Measurements from ENCODE around the gene BSCL2. TPM values are rescaled to one million over a fixed set of nuclear protein-coding genes. Genes with fewer than 3 reads are reported as not detected.

The BSCL2 gene
- total and polyA plus RNA-seq, 2 of the 13 experiments (the other 11 are each of a cell fraction or from before 2014, with no cell fraction given), result 19.5 to 21.1 TPM

DNA sequence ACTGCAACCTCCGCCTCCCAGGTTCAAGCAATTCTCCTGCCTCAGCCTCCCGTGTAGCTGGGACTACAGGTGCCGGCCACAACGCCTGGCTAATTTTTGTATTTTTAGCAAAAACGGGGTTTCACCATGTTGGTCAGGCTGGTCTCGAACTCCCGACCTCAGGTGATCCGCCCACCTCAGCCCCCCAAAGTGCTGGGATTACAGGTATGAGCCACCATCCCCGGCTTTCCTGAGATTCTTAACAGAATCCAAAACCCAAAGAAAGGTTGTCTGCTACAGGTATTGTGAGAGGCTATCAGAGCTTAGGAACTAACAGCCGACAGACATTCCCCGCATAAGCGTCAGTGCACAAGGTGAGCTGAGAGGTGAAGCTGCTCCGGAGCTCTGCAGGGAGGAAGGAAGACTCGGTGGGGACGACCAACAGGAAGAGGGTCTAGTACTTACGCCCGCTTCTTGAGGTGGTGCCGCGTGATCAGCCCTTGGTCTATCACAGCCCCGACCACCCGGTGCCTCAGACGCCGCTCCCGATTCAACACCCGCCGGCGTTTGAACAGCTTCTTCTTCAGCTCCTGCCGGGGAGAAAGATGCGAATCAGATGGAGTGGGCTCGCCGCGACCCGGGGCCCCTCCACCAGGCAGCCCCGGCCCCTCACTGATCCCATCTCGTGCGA is 42.7 kb downstream of the BSCL2 start (continued):
- no peak for TF ChIP-seq ZNF280D (CRISPR knock-in tag; IDR thresholded peaks at IDR 0.05)
- no peak for TF ChIP-seq TBX3 (IDR thresholded peaks at IDR 0.05; ENCODE audit: borderline replicate concordance)
- no peak for TF ChIP-seq NR2F6 (IDR thresholded peaks at IDR 0.05)
- TF ChIP-seq NR2F6 (CRISPR knock-in tag; IDR thresholded peaks at IDR 0.05), result no peak
- no peak for TF ChIP-seq ZNF235 (CRISPR knock-in tag; IDR thresholded peaks at IDR 0.05; ENCODE audit: borderline replicate concordance)
- TF ChIP-seq SOX5 (CRISPR knock-in tag; IDR thresholded peaks at IDR 0.05; ENCODE audit: borderline replicate concordance), result no peak
- peak; percentile 29; the same call in 1 of the 2 replicates for TF ChIP-seq MED1 (CRISPR knock-in tag; IDR thresholded peaks at IDR 0.05)
- no peak for TF ChIP-seq ZFYVE20 (CRISPR knock-in tag; IDR thresholded peaks at IDR 0.05; ENCODE audit: borderline replicate concordance, low read depth)
- no peak for TF ChIP-seq ZNF512B (CRISPR knock-in tag; IDR thresholded peaks at IDR 0.05; ENCODE audit: borderline replicate concordance)
- TF ChIP-seq SIN3A (IDR thresholded peaks at IDR 0.05; ENCODE audit: borderline replicate concordance, low read depth, low read length), result no peak
- TF ChIP-seq YEATS4 (CRISPR knock-in tag; IDR thresholded peaks at IDR 0.05; ENCODE audit: borderline replicate concordance), result 0 out of 2 replicates have a peak, but pooled peaks have one; percentile 37
- no peak for TF ChIP-seq DNMT3B (CRISPR knock-in tag; conservative IDR thresholded peaks at IDR 0.05)
- TF ChIP-seq DBP (CRISPR knock-in tag; IDR thresholded peaks at IDR 0.05; ENCODE audit: not compliant biosample characterization), result no peak
- no peak for TF ChIP-seq ATF7-NPFF (CRISPR knock-in tag; IDR thresholded peaks at IDR 0.05; ENCODE audit: low read depth)
- no peak for TF ChIP-seq ZNF780A (CRISPR knock-in tag; IDR thresholded peaks at IDR 0.05)
- TF ChIP-seq MAZ (IDR thresholded peaks at IDR 0.05; ENCODE audit: borderline replicate concordance, low read depth, low read length), result no peak
- no peak for TF ChIP-seq MAZ (CRISPR knock-in tag; IDR thresholded peaks at IDR 0.05; ENCODE audit: low read depth)
- TF ChIP-seq ZNF564 (CRISPR knock-in tag; IDR thresholded peaks at IDR 0.05), result no peak
- TF ChIP-seq ZNF678 (CRISPR knock-in tag; IDR thresholded peaks at IDR 0.05), result no peak
- TF ChIP-seq, protein P1, sequence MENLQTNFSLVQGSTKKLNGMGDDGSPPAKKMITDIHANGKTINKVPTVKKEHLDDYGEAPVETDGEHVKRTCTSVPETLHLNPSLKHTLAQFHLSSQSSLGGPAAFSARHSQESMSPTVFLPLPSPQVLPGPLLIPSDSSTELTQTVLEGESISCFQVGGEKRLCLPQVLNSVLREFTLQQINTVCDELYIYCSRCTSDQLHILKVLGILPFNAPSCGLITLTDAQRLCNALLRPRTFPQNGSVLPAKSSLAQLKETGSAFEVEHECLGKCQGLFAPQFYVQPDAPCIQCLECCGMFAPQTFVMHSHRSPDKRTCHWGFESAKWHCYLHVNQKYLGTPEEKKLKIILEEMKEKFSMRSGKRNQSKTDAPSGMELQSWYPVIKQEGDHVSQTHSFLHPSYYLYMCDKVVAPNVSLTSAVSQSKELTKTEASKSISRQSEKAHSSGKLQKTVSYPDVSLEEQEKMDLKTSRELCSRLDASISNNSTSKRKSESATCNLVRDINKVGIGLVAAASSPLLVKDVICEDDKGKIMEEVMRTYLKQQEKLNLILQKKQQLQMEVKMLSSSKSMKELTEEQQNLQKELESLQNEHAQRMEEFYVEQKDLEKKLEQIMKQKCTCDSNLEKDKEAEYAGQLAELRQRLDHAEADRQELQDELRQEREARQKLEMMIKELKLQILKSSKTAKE (CRISPR knock-in tag; IDR thresholded peaks at IDR 0.05; ENCODE audit: borderline replicate concordance), result no peak

Data from HepG2 (cell line).